ENCODE measurements around the gene EIF3I.
A peak's percentile ranks its signal among the peaks of the same experiment; 100 is the strongest.

The EIF3I gene

DNA sequence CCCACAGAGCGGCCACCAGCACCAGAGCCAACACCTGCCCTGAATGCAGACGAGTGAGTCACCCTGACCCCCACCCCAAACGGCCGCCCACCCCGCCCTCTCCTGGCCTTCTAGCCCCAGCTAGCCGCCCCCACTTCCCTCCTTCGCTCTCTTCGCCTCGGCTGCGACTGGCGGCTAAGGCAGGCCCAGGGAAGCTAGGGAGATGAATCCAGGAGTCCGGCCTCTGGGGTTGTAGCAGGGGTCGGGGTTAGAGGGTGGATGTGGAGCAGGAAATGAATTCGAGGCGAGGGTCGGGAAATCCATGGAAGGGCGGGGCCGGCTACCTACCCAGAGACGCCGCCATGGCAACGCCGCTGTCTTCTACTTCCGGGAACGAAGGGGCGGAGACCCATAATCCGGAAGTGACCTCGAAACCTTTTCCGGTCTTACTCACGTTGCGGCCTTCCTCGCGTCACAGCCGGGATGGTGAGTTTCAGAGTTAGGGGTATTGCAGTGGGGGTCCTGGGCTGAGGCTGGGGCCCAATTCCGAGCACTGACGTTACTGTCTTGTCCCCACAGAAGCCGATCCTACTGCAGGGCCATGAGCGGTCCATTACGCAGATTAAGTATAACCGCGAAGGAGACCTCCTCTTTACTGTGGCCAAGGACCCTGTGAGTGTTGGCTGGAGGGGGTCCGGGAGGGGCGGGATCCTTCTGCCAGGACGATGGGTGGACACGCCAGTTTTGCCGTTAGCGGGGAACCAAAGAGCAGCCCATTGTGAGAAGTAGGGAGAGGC, at the start of gene EIF3I, which contains the start of gene TMEM234:
EIF3I (plus strand) TSS at position 428 of the 776 bp plus-strand sequence; CDS start at position 463, 35 bp downstream.
TMEM234 (minus strand) TSS at position 374 of the 776 bp plus-strand sequence; CDS start at position 343, 31 bp downstream.
- H3K9me3 ChIP-seq (ENCODE audit: control insufficient read depth, insufficient read depth, low read depth, low read length) = no peaks in the 10 kb centered on the region
- ChIA-PET POLR2A (interaction anchor here (0.6 kb wide), 1 partner anchor 67 kb away, joined by 8 read pairs; no protein-coding TSS in a partner anchor), CTCF (interaction anchor here (2.0 kb wide), 1 partner anchor 26 kb away, joined by 7 read pairs; no protein-coding TSS in a partner anchor)
- H3K36me3 ChIP-seq (ENCODE audit: control insufficient read depth in 2 of 2, insufficient read depth in 1 of 2, low read length in 2 of 2) = peaks cover 20 to 70% of the 10 kb centered on the region in 2 experiments; a peak in 2 of 3 replicates
- H3K27ac ChIP-seq (ENCODE audit: extremely low read depth, low read depth, low read length) = peak within 1 kb of the TSS; percentile 53
- peak within 1 kb of the TSS; percentile 83 for H3K4me3 ChIP-seq (ENCODE audit: low read depth, low read length)
- peaks cover 2% of the 10 kb centered on the region; the same call in 1 of the 2 replicates for H3K4me1 ChIP-seq (ENCODE audit: control insufficient read depth, insufficient read depth, low read length)
- TF ChIP-seq ZNF350 (tag by site-specific recombination; IDR thresholded peaks at IDR 0.05) (no peak), ZNF184 (tag by site-specific recombination; IDR thresholded peaks at IDR 0.05) (no peak), ZNF785 (tag by site-specific recombination; IDR thresholded peaks at IDR 0.05) (no peak), SP2 (tag by site-specific recombination; IDR thresholded peaks at IDR 0.05) (peak; percentile 87), HOXA7 (CRISPR knock-in tag; IDR thresholded peaks at IDR 0.05; ENCODE audit: borderline replicate concordance) (no peak), ZNF175 (tag by site-specific recombination; IDR thresholded peaks at IDR 0.05) (no peak), ZNF214 (tag by site-specific recombination; IDR thresholded peaks at IDR 0.05; ENCODE audit: borderline replicate concordance) (no peak), ZSCAN23 (tag by site-specific recombination; IDR thresholded peaks at IDR 0.05) (no peak), ZNF777 (tag by site-specific recombination; IDR thresholded peaks at IDR 0.05; ENCODE audit: borderline replicate concordance) (no peak), ZNF558 (tag by site-specific recombination; IDR thresholded peaks at IDR 0.05) (no peak), ZNF23 (tag by site-specific recombination; IDR thresholded peaks at IDR 0.05; ENCODE audit: borderline replicate concordance) (no peak), ZNF501 (tag by site-specific recombination; IDR thresholded peaks at IDR 0.05) (peak; percentile 71; the same call in 1 of the 2 replicates), ZNF830 (tag by site-specific recombination; IDR thresholded peaks at IDR 0.05; ENCODE audit: low read depth) (no peak), ZNF560 (tag by site-specific recombination; IDR thresholded peaks at IDR 0.05; ENCODE audit: borderline replicate concordance) (no peak), ZNF416 (tag by site-specific recombination; IDR thresholded peaks at IDR 0.05) (no peak), ZNF768 (tag by site-specific recombination; IDR thresholded peaks at IDR 0.05) (no peak), ZNF335 (tag by site-specific recombination; conservative IDR thresholded peaks at IDR 0.05) (peak; percentile 80), ZNF341 (tag by site-specific recombination; IDR thresholded peaks at IDR 0.05; ENCODE audit: low read depth) (peak; percentile 44; the same call in 1 of the 2 replicates), RBAK (tag by site-specific recombination; IDR thresholded peaks at IDR 0.05) (no peak)
- TF ChIP-seq, protein P1, sequence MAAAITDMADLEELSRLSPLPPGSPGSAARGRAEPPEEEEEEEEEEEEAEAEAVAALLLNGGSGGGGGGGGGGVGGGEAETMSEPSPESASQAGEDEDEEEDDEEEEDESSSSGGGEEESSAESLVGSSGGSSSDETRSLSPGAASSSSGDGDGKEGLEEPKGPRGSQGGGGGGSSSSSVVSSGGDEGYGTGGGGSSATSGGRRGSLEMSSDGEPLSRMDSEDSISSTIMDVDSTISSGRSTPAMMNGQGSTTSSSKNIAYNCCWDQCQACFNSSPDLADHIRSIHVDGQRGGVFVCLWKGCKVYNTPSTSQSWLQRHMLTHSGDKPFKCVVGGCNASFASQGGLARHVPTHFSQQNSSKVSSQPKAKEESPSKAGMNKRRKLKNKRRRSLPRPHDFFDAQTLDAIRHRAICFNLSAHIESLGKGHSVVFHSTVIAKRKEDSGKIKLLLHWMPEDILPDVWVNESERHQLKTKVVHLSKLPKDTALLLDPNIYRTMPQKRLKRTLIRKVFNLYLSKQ (tag by site-specific recombination; IDR thresholded peaks at IDR 0.05; ENCODE audit: borderline replicate concordance) = no peak
- TF ChIP-seq, protein P2, sequence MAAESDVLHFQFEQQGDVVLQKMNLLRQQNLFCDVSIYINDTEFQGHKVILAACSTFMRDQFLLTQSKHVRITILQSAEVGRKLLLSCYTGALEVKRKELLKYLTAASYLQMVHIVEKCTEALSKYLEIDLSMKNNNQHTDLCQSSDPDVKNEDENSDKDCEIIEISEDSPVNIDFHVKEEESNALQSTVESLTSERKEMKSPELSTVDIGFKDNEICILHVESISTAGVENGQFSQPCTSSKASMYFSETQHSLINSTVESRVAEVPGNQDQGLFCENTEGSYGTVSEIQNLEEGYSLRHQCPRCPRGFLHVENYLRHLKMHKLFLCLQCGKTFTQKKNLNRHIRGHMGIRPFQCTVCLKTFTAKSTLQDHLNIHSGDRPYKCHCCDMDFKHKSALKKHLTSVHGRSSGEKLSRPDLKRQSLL (tag by site-specific recombination; IDR thresholded peaks at IDR 0.05) = no peak
- TF ChIP-seq, protein P3, sequence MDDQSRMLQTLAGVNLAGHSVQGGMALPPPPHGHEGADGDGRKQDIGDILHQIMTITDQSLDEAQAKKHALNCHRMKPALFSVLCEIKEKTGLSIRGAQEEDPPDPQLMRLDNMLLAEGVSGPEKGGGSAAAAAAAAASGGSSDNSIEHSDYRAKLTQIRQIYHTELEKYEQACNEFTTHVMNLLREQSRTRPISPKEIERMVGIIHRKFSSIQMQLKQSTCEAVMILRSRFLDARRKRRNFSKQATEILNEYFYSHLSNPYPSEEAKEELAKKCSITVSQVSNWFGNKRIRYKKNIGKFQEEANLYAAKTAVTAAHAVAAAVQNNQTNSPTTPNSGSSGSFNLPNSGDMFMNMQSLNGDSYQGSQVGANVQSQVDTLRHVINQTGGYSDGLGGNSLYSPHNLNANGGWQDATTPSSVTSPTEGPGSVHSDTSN (CRISPR knock-in tag; IDR thresholded peaks at IDR 0.05) = no peak
- TF ChIP-seq, protein P4, sequence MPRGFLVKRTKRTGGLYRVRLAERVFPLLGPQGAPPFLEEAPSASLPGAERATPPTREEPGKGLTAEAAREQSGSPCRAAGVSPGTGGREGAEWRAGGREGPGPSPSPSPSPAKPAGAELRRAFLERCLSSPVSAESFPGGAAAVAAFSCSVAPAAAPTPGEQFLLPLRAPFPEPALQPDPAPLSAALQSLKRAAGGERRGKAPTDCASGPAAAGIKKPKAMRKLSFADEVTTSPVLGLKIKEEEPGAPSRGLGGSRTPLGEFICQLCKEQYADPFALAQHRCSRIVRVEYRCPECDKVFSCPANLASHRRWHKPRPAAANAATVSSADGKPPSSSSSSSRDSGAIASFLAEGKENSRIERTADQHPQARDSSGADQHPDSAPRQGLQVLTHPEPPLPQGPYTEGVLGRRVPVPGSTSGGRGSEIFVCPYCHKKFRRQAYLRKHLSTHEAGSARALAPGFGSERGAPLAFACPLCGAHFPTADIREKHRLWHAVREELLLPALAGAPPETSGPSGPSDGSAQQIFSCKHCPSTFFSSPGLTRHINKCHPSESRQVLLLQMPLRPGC (tag by site-specific recombination; IDR thresholded peaks at IDR 0.05) = no peak
- TF ChIP-seq, protein P5, sequence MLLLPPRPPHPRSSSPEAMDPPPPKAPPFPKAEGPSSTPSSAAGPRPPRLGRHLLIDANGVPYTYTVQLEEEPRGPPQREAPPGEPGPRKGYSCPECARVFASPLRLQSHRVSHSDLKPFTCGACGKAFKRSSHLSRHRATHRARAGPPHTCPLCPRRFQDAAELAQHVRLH (tag by site-specific recombination; IDR thresholded peaks at IDR 0.05) = peak; percentile 88
- TF ChIP-seq, protein P6, sequence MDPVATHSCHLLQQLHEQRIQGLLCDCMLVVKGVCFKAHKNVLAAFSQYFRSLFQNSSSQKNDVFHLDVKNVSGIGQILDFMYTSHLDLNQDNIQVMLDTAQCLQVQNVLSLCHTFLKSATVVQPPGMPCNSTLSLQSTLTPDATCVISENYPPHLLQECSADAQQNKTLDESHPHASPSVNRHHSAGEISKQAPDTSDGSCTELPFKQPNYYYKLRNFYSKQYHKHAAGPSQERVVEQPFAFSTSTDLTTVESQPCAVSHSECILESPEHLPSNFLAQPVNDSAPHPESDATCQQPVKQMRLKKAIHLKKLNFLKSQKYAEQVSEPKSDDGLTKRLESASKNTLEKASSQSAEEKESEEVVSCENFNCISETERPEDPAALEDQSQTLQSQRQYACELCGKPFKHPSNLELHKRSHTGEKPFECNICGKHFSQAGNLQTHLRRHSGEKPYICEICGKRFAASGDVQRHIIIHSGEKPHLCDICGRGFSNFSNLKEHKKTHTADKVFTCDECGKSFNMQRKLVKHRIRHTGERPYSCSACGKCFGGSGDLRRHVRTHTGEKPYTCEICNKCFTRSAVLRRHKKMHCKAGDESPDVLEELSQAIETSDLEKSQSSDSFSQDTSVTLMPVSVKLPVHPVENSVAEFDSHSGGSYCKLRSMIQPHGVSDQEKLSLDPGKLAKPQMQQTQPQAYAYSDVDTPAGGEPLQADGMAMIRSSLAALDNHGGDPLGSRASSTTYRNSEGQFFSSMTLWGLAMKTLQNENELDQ (tag by site-specific recombination; IDR thresholded peaks at IDR 0.05; ENCODE audit: low read depth) = no peak
- TF ChIP-seq, protein P7, sequence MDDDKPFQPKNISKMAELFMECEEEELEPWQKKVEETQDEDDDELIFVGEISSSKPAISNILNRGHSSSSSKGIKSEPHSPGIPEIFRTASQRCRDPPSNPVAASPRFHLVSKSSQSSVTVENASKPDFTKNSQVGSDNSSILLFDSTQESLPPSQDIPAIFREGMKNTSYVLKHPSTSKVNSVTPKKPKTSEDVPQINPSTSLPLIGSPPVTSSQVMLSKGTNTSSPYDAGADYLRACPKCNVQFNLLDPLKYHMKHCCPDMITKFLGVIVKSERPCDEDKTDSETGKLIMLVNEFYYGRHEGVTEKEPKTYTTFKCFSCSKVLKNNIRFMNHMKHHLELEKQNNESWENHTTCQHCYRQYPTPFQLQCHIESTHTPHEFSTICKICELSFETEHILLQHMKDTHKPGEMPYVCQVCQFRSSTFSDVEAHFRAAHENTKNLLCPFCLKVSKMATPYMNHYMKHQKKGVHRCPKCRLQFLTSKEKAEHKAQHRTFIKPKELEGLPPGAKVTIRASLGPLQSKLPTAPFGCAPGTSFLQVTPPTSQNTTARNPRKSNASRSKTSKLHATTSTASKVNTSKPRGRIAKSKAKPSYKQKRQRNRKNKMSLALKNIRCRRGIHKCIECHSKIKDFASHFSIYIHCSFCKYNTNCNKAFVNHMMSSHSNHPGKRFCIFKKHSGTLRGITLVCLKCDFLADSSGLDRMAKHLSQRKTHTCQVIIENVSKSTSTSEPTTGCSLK (tag by site-specific recombination; IDR thresholded peaks at IDR 0.05) = no peak

All from HEK293 (cell line).